GM19099 (cell line): ENCODE results near the gene HOXB4.

Source experiments
- POLR2A ChIP-seq: IDR thresholded peaks from 3 replicates; pipeline ENCODE4 v1.6.1; 2011; ENCODE audit warnings: low read depth; ENCODE audit not compliant: insufficient read length; ENCODE audit errors: extremely low read depth

The HOXB4 gene

DNA sequence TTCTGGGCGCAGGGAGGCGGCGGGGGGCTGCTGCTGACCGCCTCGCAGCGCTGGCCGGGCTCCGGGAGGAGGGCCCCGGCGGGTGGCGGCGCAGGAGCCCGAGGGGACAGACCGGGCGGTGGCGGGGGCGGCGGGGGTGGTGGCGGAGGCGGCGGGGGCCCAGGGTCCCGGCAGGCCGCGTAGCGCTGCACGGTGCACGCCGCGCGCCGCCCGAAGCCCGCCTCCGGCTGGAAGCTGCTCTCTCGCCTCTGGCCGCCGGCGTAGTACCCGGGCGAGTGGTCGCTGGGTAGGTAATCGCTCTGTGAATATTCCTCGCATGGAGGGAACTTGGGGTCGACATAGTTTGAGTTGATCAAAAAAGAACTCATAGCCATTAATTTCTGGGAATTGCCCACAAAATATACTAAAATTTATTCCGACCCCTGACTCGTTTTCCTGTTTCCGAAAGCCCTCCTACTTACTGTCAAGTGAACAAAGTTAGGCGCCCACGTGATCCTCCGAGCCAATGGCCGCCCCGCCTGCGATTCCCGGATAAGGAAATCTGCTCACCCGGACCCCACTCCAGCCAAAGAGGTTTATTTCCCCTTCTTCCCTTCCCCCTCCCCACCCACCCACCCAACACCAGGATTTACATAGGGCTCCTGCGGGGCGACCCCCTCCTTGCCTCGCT, at the start of gene HOXB4:
TSS of gene HOXB4 (minus strand) at position 405 of the 670 bp plus-strand sequence. CDS start at position 374, 31 bp downstream.
- TF ChIP-seq POLR2A, result peak; percentile 45

DNA sequence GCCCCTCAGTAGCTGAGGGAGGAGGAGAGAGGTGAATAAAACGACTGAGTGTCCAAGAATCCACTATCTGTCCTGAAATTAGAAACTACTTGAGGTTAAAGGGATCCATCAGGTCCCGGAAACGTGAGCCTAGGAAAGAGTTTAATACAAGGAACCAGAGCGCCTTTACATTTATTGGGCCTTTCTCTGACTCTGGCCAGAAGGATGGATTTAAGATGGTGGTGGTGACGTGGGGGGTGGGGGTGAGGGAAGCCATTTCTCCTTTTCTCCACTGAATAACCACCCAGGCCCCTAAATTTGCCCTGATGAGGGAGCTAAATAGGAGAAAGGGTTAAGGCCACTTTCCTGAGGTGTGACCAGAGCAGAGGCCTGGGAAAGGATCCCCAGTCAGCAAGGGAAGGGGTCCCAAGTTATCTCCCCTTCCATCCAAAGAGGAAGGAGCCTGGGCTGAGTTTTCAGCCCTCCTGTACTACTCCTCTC, 49.0 kb upstream of the HOXB4 start:
- TF ChIP-seq POLR2A, result no peak

DNA sequence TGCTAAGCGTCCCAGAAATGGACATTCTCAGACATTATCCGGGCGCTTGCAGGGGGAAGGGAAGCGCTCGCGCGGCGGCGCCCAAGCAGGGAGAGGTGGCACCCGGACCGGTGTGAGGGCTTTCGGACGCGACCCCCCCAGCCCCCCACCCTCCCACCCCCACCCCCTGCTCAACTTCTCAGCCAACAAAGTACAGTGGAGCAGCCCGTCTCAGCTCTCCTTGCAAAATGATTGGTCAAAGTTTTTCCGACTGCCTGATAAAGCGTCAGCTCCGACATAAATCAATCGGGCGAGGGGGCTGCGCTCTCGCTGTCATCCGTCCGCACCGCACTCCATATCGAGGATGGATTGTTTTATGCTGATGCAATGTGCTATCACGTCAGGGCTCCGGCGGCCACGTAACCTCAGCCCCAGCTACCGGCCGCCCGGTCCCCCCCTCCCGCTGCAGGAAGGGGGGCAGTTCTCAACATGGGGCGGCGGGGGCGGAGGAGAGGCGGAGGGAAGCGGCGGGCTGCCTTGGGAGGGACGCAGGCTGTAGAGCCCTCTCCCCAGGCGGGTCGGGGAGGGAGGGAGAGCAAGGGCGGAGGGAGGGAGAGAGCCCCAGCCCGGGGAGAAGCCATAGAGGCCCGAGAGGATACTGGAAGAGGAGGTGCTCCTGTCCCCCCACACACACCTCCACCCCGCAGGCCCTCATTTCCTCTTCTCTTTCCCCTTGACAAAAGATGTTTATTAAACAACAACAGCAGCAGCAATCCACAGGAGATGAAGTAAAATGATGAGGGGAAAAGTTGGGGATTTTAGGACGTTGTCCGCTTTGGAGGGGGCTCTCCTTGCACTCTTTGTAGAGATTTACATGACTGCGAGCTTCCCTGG, 48.3 kb upstream of the HOXB4 start, which contains the start of gene HOXB9:
TSS of gene HOXB9 (minus strand) at position 114 of the 873 bp plus-strand sequence. CDS start at position 25, 89 bp downstream.
- no peak for TF ChIP-seq POLR2A

DNA sequence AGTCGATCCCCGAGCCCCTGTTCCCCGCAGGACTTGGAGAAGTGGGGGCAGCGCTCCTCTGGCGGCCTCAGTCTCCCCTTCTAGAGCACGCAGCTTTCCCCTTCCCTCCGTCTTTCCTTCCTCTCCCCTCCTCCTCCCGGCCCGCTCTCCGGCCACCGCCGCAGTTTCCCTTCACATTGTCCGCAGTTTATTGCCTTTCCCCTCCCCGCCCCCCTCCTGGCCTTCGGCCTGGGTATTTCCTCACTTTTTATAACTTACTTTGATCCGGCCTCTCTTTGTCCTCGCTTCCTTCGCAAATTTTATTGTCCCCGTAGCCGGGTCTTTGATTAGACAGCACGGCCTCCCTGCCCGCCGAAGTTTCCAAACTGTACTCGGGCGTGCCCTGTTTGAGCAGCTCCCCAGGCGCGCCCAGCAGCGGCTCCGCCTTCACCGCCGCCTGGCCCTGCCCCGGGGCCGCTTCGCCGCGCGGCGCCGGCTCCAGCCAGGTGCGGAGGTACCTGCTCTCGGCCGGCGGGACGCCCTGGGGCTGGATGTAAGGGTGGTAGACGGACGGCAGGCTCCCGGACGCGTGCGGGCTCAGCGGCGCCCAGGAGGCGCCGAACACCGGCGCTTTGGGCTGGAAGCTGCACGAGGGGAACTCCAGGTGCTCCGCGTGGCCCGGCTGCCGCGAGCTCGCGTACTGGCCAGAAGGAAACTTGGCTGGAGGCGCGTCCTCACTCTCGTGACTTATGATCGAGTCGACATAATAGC, 47.5 kb upstream of the HOXB4 start:
- TF ChIP-seq POLR2A, result no peak

DNA sequence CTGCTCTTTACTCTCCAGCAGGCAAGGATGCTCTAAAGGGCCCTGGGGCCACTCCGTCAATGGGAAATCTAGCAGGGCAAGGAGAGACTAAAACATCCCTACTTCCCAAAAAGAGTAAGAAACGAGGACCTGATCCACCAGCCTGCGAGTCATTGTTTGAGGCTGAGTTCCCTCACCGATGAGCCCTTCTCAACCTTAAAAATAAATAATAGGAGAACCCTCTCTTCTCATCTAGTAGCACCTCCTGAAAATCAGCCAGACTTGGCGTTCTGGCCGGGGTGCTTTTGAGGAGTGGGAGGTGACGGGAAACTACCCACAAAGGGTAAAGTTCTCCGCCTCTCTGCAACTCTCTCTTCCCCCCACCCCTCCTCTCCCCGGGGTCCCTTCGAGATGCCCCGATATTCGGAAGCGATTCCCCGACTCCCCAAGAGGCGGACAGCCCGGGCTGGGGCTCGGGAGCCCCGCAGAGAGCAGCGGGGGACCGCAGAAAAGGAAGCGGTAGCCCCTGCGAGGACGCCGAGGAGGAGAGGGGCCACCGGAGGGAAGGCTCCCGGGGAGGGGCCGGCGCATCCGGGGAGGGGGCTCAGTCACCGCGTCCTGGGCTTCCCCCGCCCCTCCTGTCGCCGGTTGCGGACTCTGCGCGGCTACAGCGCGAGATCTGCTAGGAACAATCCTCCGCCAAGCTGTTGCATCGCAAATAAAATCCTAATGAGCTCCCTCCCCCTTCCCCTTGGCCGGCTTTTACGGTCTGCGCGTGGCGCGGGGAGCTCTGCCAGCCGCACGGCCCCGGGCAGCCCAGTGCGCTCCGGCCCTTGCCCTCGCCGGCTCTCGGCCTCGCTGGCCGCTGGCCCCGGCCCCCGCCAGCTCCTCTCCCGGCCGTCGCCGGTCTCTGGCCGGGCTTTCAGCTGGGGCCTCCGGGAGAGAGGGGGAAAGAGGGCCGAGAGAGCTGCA, 46.7 kb upstream of the HOXB4 start:
- no peak for TF ChIP-seq POLR2A

DNA sequence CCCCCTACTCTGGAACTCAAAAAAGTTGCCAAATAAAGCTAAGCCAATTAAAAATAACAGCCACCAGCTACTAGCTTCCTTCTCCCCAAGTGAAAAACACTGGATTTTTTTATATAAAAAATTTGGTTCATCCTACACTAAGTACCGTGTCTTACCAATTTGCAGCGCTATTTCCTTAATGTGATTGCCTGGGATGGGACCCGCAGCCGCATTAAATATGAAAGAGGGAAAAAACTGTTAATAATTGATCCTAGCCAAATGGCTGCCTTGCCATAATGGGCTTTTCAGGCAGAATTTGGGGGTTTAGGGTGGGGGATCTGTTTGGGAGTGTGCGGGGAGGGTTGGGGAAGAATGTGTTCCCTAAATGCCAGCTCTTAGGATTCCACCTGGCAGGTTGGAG, 46.0 kb upstream of the HOXB4 start:
- no peak for TF ChIP-seq POLR2A

DNA sequence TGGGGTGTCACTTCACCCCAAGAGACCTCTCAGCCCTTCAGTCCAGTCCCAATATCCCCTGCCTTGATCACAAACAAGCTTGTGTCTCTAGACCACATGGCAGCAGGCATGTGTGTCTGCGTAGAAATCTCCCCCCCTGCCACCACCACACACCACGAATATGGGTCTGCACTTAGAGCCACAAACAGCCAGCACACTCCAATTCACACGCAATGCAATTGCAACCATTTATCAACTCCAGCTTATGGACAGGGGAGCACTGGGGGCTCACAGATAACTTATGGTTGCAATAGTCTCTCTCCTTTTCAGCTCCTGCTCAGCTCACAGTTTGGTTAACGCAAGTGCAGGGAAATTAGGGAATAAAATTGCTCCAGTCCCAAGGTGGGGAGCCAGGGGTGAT, 45.4 kb upstream of the HOXB4 start:
- TF ChIP-seq POLR2A, result no peak

DNA sequence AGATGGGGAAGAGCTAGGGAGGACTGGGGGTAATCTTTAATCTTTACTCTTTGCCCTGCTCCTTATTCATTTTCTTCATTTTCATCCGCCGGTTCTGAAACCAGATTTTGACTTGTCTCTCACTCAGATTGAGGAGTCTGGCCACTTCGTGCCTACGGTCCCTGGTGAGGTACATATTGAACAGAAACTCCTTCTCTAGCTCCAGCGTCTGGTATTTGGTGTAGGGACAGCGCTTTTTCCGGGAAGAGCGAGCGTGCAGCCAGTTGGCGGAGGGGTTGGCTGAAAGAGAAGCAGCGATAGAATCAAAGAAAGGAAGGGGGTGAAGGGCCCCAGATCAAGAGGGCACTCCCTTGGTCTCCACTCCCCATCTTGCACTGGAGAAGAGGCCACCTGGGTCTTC, 44.7 kb upstream of the HOXB4 start:
- no peak for TF ChIP-seq POLR2A

DNA sequence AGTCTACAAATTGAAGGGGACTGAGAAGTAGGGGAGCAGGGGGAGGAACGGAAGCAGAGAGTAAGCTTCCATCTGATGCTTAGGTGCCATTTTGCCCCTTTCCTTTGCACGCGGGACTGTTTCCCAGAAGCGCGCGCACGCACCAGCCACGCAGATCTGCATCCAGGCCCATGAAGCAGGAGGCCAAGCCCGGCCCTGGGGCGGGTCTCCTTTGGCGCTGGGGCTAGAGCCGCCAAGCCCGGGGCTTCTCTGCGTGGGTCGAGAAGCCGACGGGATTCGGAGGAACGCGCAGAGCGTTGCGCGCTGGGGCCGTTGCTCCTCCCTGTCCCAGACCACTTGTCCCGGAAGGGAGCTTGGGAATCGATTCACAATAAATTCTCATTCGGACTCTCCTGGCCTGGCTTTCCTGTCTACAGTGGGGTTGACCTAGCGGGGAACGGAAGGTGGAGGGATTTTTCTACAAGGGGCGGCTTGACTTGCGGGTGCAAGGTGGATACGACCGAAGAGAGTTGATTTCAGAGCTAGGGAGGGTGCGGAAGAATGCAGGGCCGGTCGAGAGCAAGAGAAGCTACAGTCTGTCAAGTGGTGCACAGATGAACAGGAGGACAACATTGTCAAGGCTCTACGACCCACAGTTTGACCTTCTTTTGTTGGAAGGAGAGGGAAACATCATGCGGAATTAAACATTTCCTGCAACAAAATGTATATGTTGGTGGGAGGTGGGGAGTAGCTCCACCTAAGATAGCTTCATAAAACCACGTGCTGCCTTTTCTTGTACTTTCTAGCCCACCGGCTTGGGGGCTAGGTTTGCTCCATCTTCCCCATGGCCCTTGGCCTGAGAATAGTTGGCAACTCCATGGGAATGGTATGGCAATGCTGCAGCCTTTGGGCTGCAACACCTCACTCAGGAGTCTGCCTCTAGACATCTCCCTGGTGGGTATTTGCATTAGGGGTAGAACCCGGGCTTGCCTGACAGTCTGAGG, 43.6 kb upstream of the HOXB4 start:
- TF ChIP-seq POLR2A, result no peak

DNA sequence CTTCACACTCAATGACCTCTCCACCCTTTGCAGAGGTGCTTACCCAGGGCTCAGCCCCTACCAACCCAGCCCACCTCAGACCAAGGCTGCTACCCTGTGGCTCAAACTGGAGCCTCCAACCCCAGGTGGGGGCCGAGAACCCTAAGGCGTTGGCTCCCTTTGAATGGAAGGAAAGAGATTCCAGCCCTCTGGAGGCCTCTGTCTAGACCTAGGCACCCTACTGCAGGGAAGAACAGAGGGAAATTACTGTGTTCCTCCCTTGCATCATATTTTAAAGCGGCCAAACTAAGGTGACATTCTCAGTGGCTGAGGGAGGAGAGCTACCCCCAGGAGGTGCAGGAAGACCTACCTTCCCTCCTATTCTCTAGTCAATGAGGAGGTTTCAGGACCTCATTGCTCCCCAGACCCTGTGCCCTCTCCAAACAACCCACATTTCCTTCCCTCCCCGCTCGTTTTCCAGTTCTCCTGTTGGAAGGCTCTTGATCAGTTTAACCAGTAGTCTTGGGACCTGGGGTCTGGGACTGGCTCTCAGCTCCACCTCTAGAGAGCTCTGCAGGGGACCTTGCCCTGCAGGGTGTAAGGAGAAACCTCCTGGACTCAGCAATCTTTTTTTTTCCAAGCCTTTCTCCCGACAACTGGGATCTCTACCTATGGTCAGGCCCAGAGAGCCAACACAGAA, 42.5 kb upstream of the HOXB4 start:
- TF ChIP-seq POLR2A, result no peak

DNA sequence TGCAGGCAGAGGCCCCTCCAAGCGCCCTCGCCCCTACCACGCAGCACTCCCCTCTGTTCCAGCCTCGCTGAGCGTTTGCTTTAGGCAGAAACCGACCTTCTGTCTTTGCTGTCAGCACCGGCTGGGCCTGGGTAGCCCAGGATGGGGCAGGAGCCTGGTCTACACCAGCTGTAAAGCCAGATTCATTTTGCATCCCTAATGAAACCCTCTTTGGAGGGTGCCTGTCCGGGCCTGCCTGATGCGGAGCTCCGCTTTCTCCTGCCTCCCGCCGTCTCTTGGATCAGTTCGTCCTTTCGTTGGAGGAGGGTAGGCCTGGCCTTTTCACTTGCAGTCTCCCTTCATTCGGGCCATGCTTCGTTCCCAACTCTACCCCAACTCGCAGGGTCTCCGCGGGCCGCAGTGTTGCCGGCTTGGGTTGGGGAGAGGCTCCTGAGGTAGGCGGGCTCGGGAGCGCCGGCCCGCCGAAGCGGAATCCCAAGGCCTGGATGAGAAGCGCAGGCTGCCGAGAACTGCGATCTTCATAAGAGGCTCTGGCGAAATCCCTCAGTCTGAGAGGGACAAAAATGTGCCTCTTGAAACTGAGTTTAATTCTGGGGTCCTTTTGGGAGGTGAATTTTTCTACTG, 41.8 kb upstream of the HOXB4 start:
- TF ChIP-seq POLR2A, result no peak
